Progenitor cell of endocrine pancreas (in vitro differentiated cells): ENCODE data around the gene NOP9. TPM values are rescaled to one million over a fixed set of nuclear protein-coding genes. Genes with fewer than 3 reads are reported as not detected.

Source experiments
- DNase-seq: peaks from one replicate; pipeline ENCODE4 v3.0.0; 2021; ENCODE audit warnings: low spot score; ENCODE audit not compliant: unreplicated experiment
- H3K27ac Mint-ChIP-seq: 2 replicates; pipeline ENCODE4 v1.8.0; 2021; ENCODE audit warnings: mild to moderate bottlenecking, moderate library complexity, mixed read lengths
- H3K27me3 Mint-ChIP-seq: 2 replicates; pipeline ENCODE4 v1.8.0; 2021; ENCODE audit warnings: mixed read lengths
- H3K36me3 Mint-ChIP-seq: 2 replicates; pipeline ENCODE4 v1.8.0; 2022; ENCODE audit warnings: mixed read lengths; ENCODE audit not compliant: insufficient read depth
- H3K4me1 Mint-ChIP-seq: 2 replicates; pipeline ENCODE4 v1.8.0; 2021; ENCODE audit warnings: low read depth, mixed read lengths
- H3K4me3 Mint-ChIP-seq: 2 replicates; pipeline ENCODE4 v1.8.0; 2021; ENCODE audit warnings: low read depth, mild to moderate bottlenecking, moderate library complexity, mixed read lengths
- H3K9me3 Mint-ChIP-seq: 2 replicates; pipeline ENCODE4 v1.8.0; 2021; ENCODE audit warnings: low read depth, mixed read lengths
- total RNA-seq: library from RNA; stranded (reverse); gene quantifications from 2 replicates; pipeline ENCODE4 v1.2.1, GENCODE V29; 2021
- TF ChIP-seq, protein P1 (sequence below): fragments of 200-600 bp; sonication (generic); IDR thresholded peaks from one replicate; pipeline ENCODE4 v1.5.0; 2021; ENCODE audit warnings: antibody characterized with exemption, mild to moderate bottlenecking; ENCODE audit not compliant: unreplicated experiment

Gene NOP9
- total RNA-seq, 1 donor from 2014 or later, result 32.6 TPM

DNA sequence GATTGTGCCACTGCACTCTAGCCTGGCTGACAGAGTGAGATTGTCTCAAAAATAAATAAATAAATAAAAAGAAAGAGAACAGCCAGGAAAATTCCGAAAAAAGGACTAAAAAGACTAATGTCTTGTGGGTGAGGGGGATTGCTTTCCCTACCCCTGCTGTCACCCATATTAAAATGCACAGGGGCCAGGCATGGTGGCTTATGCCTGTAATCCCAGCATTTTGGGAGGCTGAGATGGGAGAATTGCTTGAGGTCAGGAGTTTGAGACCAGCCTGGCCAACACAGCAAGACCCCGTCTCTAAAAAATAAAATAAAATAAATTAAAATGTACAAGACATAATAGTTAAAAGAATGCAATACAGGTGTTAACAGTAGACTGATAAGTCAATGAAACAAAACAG, 6.1 kb upstream of the NOP9 start:
- peaks cover 6% of the 10 kb centered on the region for H3K4me1 Mint-ChIP-seq
- H3K27me3 Mint-ChIP-seq, result no peaks in the 10 kb centered on the region
- H3K9me3 Mint-ChIP-seq, result no peaks in the 10 kb centered on the region
- H3K27ac Mint-ChIP-seq, result no peak overlapping the region
- no peak overlapping the region for H3K4me3 Mint-ChIP-seq
- no peak for DNase-seq
- TF ChIP-seq, protein P1, sequence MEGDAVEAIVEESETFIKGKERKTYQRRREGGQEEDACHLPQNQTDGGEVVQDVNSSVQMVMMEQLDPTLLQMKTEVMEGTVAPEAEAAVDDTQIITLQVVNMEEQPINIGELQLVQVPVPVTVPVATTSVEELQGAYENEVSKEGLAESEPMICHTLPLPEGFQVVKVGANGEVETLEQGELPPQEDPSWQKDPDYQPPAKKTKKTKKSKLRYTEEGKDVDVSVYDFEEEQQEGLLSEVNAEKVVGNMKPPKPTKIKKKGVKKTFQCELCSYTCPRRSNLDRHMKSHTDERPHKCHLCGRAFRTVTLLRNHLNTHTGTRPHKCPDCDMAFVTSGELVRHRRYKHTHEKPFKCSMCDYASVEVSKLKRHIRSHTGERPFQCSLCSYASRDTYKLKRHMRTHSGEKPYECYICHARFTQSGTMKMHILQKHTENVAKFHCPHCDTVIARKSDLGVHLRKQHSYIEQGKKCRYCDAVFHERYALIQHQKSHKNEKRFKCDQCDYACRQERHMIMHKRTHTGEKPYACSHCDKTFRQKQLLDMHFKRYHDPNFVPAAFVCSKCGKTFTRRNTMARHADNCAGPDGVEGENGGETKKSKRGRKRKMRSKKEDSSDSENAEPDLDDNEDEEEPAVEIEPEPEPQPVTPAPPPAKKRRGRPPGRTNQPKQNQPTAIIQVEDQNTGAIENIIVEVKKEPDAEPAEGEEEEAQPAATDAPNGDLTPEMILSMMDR, result no peak
- H3K36me3 Mint-ChIP-seq, result peaks cover 12% of the 10 kb centered on the region

DNA sequence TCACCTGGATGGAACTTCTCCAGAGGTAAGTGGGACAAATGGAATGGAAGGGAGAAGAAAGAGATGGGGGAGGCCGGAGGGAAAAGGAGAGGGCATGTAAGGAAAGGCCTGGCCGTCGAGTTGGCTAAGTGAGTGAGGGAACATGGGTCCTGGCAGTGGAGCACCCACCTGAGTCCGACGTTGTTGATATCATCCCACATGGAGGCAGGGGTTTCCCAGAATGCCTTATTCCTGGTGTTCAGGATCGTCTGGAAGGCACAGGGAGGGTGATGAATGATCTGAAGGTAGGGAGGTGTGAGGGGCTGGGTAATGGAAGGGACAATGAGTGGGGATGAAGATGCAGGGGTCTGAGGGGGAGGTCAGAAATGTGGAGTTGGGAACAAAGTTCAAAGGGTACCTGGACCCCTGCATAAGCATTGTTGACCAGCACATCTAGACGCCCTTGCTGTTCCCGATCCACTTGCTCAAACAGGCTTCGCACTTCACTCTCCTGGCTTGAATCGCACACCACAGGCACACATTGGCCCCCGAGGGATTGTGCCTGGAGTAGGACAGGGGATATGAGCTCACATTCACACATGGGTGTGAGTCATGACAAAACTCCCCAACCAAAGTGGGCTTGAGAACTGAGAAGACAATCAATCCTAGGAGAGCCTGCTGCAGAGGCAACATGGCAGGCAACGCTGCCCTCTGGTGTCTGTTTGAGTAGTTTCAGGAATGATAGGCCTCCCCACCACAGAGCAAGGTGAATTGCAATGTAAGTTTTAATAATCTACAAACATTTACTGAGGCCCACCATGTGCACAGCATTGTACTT, 3.1 kb upstream of the NOP9 start:
- H3K27me3 Mint-ChIP-seq, result no peaks in the 10 kb centered on the region
- no peaks in the 10 kb centered on the region for H3K9me3 Mint-ChIP-seq
- TF ChIP-seq, protein P1, result peak; percentile 70
- H3K4me1 Mint-ChIP-seq, result peaks cover 21% of the 10 kb centered on the region
- H3K4me3 Mint-ChIP-seq, result no peak overlapping the region
- peak overlapping the region; percentile 72 for H3K27ac Mint-ChIP-seq
- no peak for DNase-seq
- H3K36me3 Mint-ChIP-seq, result peaks cover 9% of the 10 kb centered on the region

DNA sequence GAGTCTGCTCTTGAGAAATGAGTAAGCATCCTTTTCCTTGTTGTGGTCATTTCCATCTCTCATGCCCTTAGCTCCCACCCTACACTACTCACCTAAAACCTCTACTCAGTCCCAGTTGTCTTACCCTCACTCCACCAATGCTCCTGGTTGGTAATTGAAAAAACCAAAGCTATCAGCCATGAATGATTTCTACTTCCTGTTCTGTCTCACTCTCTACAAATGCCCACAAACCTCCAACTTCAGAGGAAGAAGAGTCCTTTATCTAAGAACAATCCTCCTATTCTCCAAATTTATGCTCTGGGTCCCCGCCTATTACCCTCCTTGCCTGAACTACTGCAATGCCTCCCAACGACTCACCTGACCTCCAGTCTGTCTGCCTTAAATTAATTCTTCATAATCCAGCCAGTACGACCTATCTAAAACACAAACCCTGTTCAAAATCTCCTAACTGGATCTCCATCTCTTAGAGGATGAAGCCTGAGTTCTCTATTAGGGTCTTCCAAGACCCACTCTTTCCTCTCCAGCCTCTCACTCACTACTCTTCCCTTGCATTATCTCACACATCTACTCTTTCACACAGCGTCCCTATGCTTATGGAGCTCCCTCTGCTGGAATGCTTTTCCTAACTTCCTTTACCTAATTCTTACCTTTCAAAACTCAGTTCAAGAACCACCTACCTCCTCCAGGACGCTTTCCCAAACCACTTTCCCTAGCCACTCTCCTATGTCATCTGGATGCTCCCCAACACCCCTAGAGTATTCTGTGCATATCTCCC, 2.3 kb upstream of the NOP9 start:
- TF ChIP-seq, protein P1, result peak; percentile 42
- DNase-seq, result no peak
- Mint-ChIP-seq H3K36me3 (peaks cover 8% of the 10 kb centered on the region), H3K9me3 (no peaks in the 10 kb centered on the region), H3K27me3 (no peaks in the 10 kb centered on the region), H3K4me3 (peak overlapping the region; percentile 38), H3K4me1 (peaks cover 21% of the 10 kb centered on the region), H3K27ac (peak overlapping the region; percentile 5)

DNA sequence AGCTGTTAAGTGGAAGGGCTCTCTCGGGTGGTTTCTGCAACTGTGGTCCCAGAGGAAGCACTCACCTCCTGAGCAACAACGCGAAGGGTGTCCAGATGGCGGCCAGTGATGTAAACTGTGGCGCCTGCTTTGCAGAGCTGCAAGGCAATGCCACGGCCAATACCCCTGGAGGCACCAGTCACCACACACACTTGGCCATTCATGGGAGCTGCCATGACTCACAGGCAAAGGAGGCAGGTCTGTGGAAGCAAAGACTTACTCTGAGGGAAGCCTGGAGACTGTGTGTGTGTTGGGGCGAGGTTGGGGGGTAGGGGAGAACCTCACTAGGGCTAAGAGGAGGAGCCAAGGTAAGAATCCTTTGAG, 777 bp upstream of the NOP9 start:
- Mint-ChIP-seq H3K4me3 (peak overlapping the region; percentile 92), H3K9me3 (no peaks in the 10 kb centered on the region), H3K27me3 (no peaks in the 10 kb centered on the region), H3K36me3 (peaks cover 10% of the 10 kb centered on the region), H3K4me1 (peaks cover 21% of the 10 kb centered on the region), H3K27ac (peak overlapping the region; percentile 97)
- TF ChIP-seq, protein P1, result no peak
- DNase-seq, result no peak

DNA sequence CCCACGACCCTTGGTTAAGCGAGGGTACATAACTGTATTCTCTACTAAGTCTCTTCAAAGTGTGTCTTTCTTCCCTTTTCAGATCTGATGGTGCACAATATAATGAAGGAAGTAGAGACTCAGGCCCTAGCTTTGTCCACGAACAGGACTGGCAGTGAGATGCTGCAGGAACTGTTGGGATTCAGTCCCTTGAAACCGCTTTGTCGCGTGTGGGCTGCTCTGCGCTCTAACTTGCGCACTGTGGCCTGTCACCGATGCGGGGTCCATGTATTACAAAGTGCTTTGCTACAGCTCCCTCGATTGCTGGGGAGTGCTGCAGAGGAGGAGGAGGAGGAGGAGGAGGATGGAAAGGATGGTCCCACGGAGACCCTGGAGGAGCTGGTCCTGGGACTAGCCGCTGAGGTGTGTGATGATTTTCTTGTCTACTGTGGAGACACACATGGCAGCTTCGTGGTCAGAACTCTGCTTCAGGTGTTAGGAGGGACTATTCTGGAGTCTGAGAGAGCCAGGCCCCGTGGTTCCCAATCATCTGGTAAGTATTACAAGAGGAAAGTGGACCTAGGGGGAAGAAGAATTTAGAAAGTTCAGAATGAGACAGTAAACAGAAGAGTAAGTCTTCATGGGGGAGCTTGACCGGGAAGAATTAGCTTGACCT, 803 bp downstream of the NOP9 start:
- Mint-ChIP-seq H3K4me3 (peak overlapping the region; percentile 92), H3K27ac (peak overlapping the region; percentile 82), H3K27me3 (no peaks in the 10 kb centered on the region), H3K36me3 (peaks cover 13% of the 10 kb centered on the region), H3K9me3 (no peaks in the 10 kb centered on the region), H3K4me1 (peaks cover 21% of the 10 kb centered on the region)
- DNase-seq, result no peak
- TF ChIP-seq, protein P1, result no peak
